Stomach (tissue), 4 donors: Measurements from ENCODE around the gene OGDH.

ENCODE experiments used
- POLR2AphosphoS5 ChIP-seq, 3 donors: sonication (generic); formaldehyde crosslinking; IDR thresholded peaks; one replicate each; pipeline ENCODE4 v1.6.1; 2016; ENCODE audit warnings: antibody characterized with exemption in 3 of 3
- TF ChIP-seq, protein P1 (sequence below), 7 experiments: fragments of 450-650 bp in 4 of 7; fragments of 200-600 bp in 3 of 7; sonication (generic) in 3 of 7; IDR thresholded peaks; one replicate each; pipeline ENCODE4 v1.5.1; 2016 to 2019; ENCODE audit warnings: antibody characterized with exemption in 7 of 7, control low read depth in 2 of 7, mild to moderate bottlenecking in 1 of 7

DNA sequence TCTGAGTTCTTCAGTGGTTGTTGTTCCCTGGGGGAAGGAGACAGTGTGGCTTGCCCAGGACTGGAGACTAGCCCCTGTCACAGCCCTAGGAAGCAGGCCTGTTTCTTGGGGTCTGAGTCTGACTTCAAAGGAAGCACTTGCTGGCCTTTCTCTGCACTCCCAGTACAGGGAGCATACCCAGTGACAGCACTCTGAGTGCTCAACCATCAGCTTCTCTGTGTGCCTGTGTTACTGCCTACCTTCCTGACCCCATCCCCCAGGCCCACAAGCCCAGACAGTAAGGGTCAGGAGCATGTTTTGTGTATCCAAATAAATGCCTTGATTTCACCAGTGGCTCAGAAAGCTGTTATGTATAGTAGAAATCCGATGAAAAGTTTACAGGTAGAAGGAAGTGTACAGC is 48.9 kb downstream of the OGDH start:
- TF ChIP-seq, protein P1, sequence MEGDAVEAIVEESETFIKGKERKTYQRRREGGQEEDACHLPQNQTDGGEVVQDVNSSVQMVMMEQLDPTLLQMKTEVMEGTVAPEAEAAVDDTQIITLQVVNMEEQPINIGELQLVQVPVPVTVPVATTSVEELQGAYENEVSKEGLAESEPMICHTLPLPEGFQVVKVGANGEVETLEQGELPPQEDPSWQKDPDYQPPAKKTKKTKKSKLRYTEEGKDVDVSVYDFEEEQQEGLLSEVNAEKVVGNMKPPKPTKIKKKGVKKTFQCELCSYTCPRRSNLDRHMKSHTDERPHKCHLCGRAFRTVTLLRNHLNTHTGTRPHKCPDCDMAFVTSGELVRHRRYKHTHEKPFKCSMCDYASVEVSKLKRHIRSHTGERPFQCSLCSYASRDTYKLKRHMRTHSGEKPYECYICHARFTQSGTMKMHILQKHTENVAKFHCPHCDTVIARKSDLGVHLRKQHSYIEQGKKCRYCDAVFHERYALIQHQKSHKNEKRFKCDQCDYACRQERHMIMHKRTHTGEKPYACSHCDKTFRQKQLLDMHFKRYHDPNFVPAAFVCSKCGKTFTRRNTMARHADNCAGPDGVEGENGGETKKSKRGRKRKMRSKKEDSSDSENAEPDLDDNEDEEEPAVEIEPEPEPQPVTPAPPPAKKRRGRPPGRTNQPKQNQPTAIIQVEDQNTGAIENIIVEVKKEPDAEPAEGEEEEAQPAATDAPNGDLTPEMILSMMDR (IDR thresholded peaks at IDR 0.05): no peak
- TF ChIP-seq POLR2AphosphoS5 (IDR thresholded peaks at IDR 0.05): no peak
